ENCODE results near the gene SERINC1. TPM values are rescaled to one million over a fixed set of nuclear protein-coding genes. Genes with fewer than 3 reads are reported as not detected.

The SERINC1 gene
- total and polyA plus RNA-seq, 9 of the 15 experiments (the other 6 are each of a cell fraction or from before 2014, with no cell fraction given): 28.8 to 64.6 (median 39.7) TPM

GRCh38 chr6:122408702-122409458 lies 62.7 kb downstream of the SERINC1 start (continued):
- TF ChIP-seq RREB1 (CRISPR knock-in tag; IDR thresholded peaks at IDR 0.05) (no peak), PHF20 (IDR thresholded peaks at IDR 0.05; ENCODE audit: partially characterized antibody) (no peak), CTCF (IDR thresholded peaks at IDR 0.05 in 2 of 3, conservative IDR thresholded peaks at IDR 0.05 in 1 of 3; ENCODE audit: insufficient read depth in 2 of 3, low read depth in 1 of 3, low read length in 3 of 3) (no peak), ZFP30 (CRISPR knock-in tag; IDR thresholded peaks at IDR 0.05; ENCODE audit: borderline replicate concordance) (no peak), ZNF780A (CRISPR knock-in tag; IDR thresholded peaks at IDR 0.05) (no peak)
